ENCODE results near the gene BRAF. TPM values are rescaled to one million over a fixed set of nuclear protein-coding genes. Genes with fewer than 3 reads are reported as not detected.

Gene BRAF
- total and polyA plus RNA-seq, 2 of the 8 experiments (the other 6 are each of a cell fraction or from before 2014, with no cell fraction given) = 11.4 to 32.6 TPM

DNA sequence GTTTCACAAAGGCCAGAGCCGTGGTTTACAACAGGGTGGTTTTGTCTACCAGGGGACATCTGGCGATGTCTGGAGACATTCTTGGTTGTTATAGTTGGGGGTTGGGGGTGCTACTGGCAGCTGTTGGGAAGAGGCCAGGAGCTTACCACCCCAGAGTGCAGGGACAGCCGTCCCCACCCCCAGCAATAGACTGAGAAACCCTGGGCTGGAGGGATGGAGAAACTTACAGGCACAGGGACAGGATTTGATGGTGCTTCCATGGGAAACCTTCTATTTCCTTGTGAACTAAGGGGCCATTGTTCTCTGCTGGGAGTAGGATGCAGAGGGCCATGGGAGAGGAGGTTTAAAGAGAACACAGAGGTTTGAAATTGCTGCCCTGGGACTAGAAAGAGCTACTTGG, 241.1 kb downstream of the BRAF start (continued):
- TF ChIP-seq CBX8 (IDR thresholded peaks at IDR 0.05; ENCODE audit: borderline replicate concordance, low read depth, low read length) (no peak), SRF (IDR thresholded peaks at IDR 0.05; ENCODE audit: low read depth, low read length) (no peak), YY1 (IDR thresholded peaks at IDR 0.05; ENCODE audit: low read depth, low read length) (no peak), HDAC2 (IDR thresholded peaks at IDR 0.05; ENCODE audit: borderline replicate concordance in 1 of 2, low read depth in 2 of 2, low read length in 2 of 2) (no peak)
